ENCODE results near the gene NDUFB11.

GRCh38 chrX:47174846-47175587, 30.5 kb upstream of the NDUFB11 start:
- TF ChIP-seq CTCF (IDR thresholded peaks at IDR 0.05; ENCODE audit: low read depth, low read length) (no peak), EZH2phosphoT487 (IDR thresholded peaks at IDR 0.05; ENCODE audit: low read depth) (no peak)
